Heart right ventricle (tissue), 16 donors: ENCODE measurements around the gene QSOX1. TPM values are rescaled to one million over a fixed set of nuclear protein-coding genes. Genes with fewer than 3 reads are reported as not detected.
A peak's percentile ranks its signal among the peaks of the same experiment; 100 is the strongest.
"Not testable (repeated sequence)": the region's sequence is repeated elsewhere in the genome, so short reads cannot be mapped to it uniquely, and the experiment has no call there.

Experiments
- ATAC-seq, 8 donors: fragments of 200-7000 bp; cut with Tn5 transposase; one replicate each; pipeline ENCODE4 v1.9.1; 2020; ENCODE audit warnings: mild to moderate bottlenecking in 8 of 8, moderate library complexity in 8 of 8, moderate number of reproducible peaks in 1 of 8
- DNase-seq, 2 donors: peaks; one replicate each; pipeline ENCODE4 v3.0.0-alpha.2; 2020
- H3K27ac ChIP-seq, 10 donors: fragments of 200-600 bp; sonication (generic) in 2 of 10; one replicate each; pipeline versions ENCODE4 v1.5.0 to v1.8.0; 2020 to 2022; ENCODE audit warnings: mild to moderate bottlenecking in 3 of 10
- H3K27me3 ChIP-seq, 7 donors: fragments of 200-600 bp; one replicate each; pipeline ENCODE4 v1.8.0; 2021 to 2022; ENCODE audit warnings: mild to moderate bottlenecking in 2 of 7
- H3K36me3 ChIP-seq, 9 donors: fragments of 200-600 bp; sonication (generic) in 1 of 9; one replicate each; pipeline versions ENCODE4 v1.5.0 to v1.8.0; 2020 to 2022; ENCODE audit warnings: mild to moderate bottlenecking in 2 of 9
- H3K4me1 ChIP-seq, 9 donors: fragments of 200-600 bp; sonication (generic) in 1 of 9; one replicate each; pipeline versions ENCODE4 v1.5.0 to v1.8.0; 2020 to 2022; ENCODE audit warnings: mild to moderate bottlenecking in 4 of 9
- H3K4me3 ChIP-seq, 10 donors: fragments of 200-600 bp; sonication (generic) in 2 of 10; one replicate each; pipeline versions ENCODE4 v1.5.0 to v1.8.0; 2020 to 2022; ENCODE audit warnings: mild to moderate bottlenecking in 7 of 10, moderate library complexity in 2 of 10
- H3K9me3 ChIP-seq, 11 donors: fragments of 200-600 bp in 10 of 11; sonication (generic) in 2 of 11; one replicate each; pipeline versions ENCODE4 v1.5.0 to v1.8.0; 2013 to 2022; ENCODE audit warnings: mild to moderate bottlenecking in 2 of 11, control low read depth in 1 of 11, moderate library complexity in 1 of 11
- CTCF ChIP-seq, 9 donors: fragments of 200-600 bp; sonication (generic) in 2 of 9; IDR thresholded peaks; one replicate each; pipeline versions ENCODE4 v1.5.0 to v1.8.0; 2021 to 2022; ENCODE audit warnings: antibody characterized with exemption in 9 of 9, mild to moderate bottlenecking in 5 of 9, moderate library complexity in 1 of 9
- WGBS, 2 donors: extraction: QIAGEN DNeasy Blood & Tissue Kit; methylation state at CpG; one replicate each; pipeline ENCODE4 v1.1.7; 2013; ENCODE audit warnings: inconsistent platforms in 1 of 2; 5-methylcytosine and 5-hydroxymethylcytosine counted together
- intact Hi-C, 10 donors: fragments of 100-400 bp; cut with DNase I; formaldehyde crosslinking; loops; one replicate each; pipeline versions ENCODE4 v1.11.1 to v1.14.2; 2022
- polyA plus RNA-seq, 2 donors: library from polyadenylated mRNA; stranded (reverse); fragments of 200-250 nt; gene quantifications; one replicate each; pipeline ENCODE4 v1.2.3, GENCODE V29; 2013
- total RNA-seq, 10 donors: library from RNA; stranded (reverse); fragmentation: NEBNext Ultra II Directional in 3 of 10; extraction: Animal tissue kit (Norgen Biotek cat#: 25700) in 3 of 10; gene quantifications; one replicate each; pipeline versions ENCODE4 v1.2.1 to v1.2.4, GENCODE V29; 2021 to 2023
- donor health status: Arrhythmogenic right ventricular cardiomyopathy.
- donor health status: ischemic (EF 13 %, LVEDD 7.1; RV severe dilation, severe dysfunction).
- donor health status: healthy with polysubstance abuse.
- donor health status: DM: no; HTN: yes; CAD: no.
- donor health status: DM: no; HTN: no; CAD: no.
- donor health status: ischemic (EF 25% LVEDD 6.9; RV normal size, moderate dysfunction).
- donor health status: ischemic (EF 25% LVEDD 5.7; RV mildly dilated, moderate dysfunction).
- donor health status: healthy.
- donor health status: DM: yes; HTN: yes; CAD: no.
- donor health status: Ischemic cardiomyopathy.
- donor health status: ischemic (EF 35%, LVEDD 5.7; RV mildly dilated, moderate dysfunction).
- donor health status: nonischemic (EF 11% LVEDD 7.7; RV severe dilation, severe dysfunction).
- donor health status: DM: yes; HTN: yes; CAD: no.
- donor health status: PGD.
- donor health status: ischemic (EF 29% LVEDD 5.4; RV normal size, mild dysfunction).
- donor health status: nonischemic (EF 23%, LVEDD 6.1; RV moderate dilation, normal function).

Gene QSOX1
- total and polyA plus RNA-seq, 12 donors: 43.5 to 198 (median 84.6) TPM

GRCh38 chr1:180123463-180123936 lies 31.2 kb upstream of the QSOX1 start:
- ATAC-seq (no peak), DNase-seq (no peak)
- Histone ChIP-seq H3K4me3 (no peak overlapping the region), H3K27me3 (no peaks in the 10 kb centered on the region), H3K9me3 (no peaks in the 10 kb centered on the region), H3K27ac (no peak overlapping the region), H3K4me1 (no peaks in the 10 kb centered on the region), H3K36me3 (no peaks in the 10 kb centered on the region)
- TF ChIP-seq CTCF (IDR thresholded peaks at IDR 0.05): no peak
- WGBS, 2 donors: 84 to 92% methylated on average over 4 of the region's 4 CpGs
- intact Hi-C loops: no loop called here

- WGBS, 2 donors: 80 to 84% methylated on average over 2 of the region's 2 CpGs
- DNase-seq: no peak
- no peak for TF ChIP-seq CTCF (IDR thresholded peaks at IDR 0.05)
- no peaks in the 10 kb centered on the region for H3K9me3 ChIP-seq
- peaks cover 0 to 4% (median 0%) of the 10 kb centered on the region in 7 donors for H3K27me3 ChIP-seq
- peaks cover 0 to 7% (median 0%) of the 10 kb centered on the region in 9 donors for H3K4me1 ChIP-seq
- no peak for ATAC-seq
- intact Hi-C loops: no loop called here
- no peaks in the 10 kb centered on the region for H3K36me3 ChIP-seq
- no peak overlapping the region for H3K27ac ChIP-seq
- no peak overlapping the region for H3K4me3 ChIP-seq
Measured at GRCh38 chr1:180130651-180131050, 24.0 kb upstream of the QSOX1 start.

- TF ChIP-seq CTCF (IDR thresholded peaks at IDR 0.05): no peak
- Histone ChIP-seq H3K27me3 (peaks cover 0 to 4% (median 0%) of the 10 kb centered on the region in 7 donors), H3K36me3 (no peaks in the 10 kb centered on the region), H3K9me3 (no peaks in the 10 kb centered on the region), H3K4me1 (peaks cover 0 to 7% (median 0%) of the 10 kb centered on the region in 9 donors), H3K4me3 (no peak overlapping the region), H3K27ac (no peak overlapping the region)
- intact Hi-C loops: no loop called here
- DNase-seq (no peak), ATAC-seq (peak in 2 of 8 donors; percentile 25 to 31)
- 55 to 64% methylated on average over 5 of the region's 5 CpGs for WGBS, 2 donors
Measured at GRCh38 chr1:180131510-180131909, 23.2 kb upstream of the QSOX1 start.

GRCh38 chr1:180133193-180133592 lies 21.5 kb upstream of the QSOX1 start:
- Histone ChIP-seq H3K36me3 (no peaks in the 10 kb centered on the region), H3K9me3 (peaks cover 0 to 8% (median 0%) of the 10 kb centered on the region in 11 donors), H3K27ac (no peak overlapping the region), H3K27me3 (peaks cover 0 to 4% (median 0%) of the 10 kb centered on the region in 7 donors), H3K4me3 (no peak overlapping the region), H3K4me1 (peaks cover 0 to 7% (median 0%) of the 10 kb centered on the region in 9 donors)
- WGBS, 2 donors: 62 to 82% methylated on average over 1 of the region's 1 CpG
- DNase-seq (no peak), ATAC-seq (no peak)
- intact Hi-C loops: no loop called here
- no peak for TF ChIP-seq CTCF (IDR thresholded peaks at IDR 0.05)

- H3K27ac ChIP-seq, H3K36me3 ChIP-seq, H3K9me3 ChIP-seq, intact Hi-C loops, H3K4me1 ChIP-seq, ATAC-seq, H3K4me3 ChIP-seq, H3K27me3 ChIP-seq, DNase-seq: not testable (repeated sequence)
- 73 to 83% methylated on average over 9 of the region's 9 CpGs for WGBS, 2 donors
Measured at GRCh38 chr1:180133688-180134087, 21.0 kb upstream of the QSOX1 start.
